GM12878 (cell line): ENCODE data around the gene SLC7A10. TPM values are rescaled to one million over a fixed set of nuclear protein-coding genes. Genes with fewer than 3 reads are reported as not detected.
A peak's percentile ranks its signal among the peaks of the same experiment; 100 is the strongest.

Experiments used
- ASH2L ChIP-seq: fragments of 300-600, 200-600 bp; sonication (generic); IDR thresholded peaks from 2 replicates; pipeline ENCODE4 v1.6.1; 2017; ENCODE audit warnings: low read depth, mild to moderate bottlenecking, borderline replicate concordance
- BCL11A ChIP-seq: IDR thresholded peaks from 2 replicates; pipeline ENCODE4 v1.6.1; 2011; ENCODE audit warnings: low read depth, low read length
- CREM ChIP-seq: IDR thresholded peaks from 2 replicates; pipeline ENCODE4 v1.6.1; 2014; ENCODE audit warnings: antibody characterized with exemption, low read depth
- EED ChIP-seq: sonication (generic); IDR thresholded peaks from 2 replicates; pipeline ENCODE4 v1.6.1; 2016; ENCODE audit warnings: antibody characterized with exemption, low read depth
- ETV6 ChIP-seq, 2 experiments: fragments of 450-650 bp in 1 of 2; IDR thresholded peaks in 1 of 2; conservative IDR thresholded peaks in 1 of 2; 2 replicates each; pipeline ENCODE4 v1.6.1; 2014; ENCODE audit warnings: antibody characterized with exemption in 1 of 2, borderline replicate concordance in 1 of 2, low read depth in 1 of 2, mild to moderate bottlenecking in 1 of 2, moderate library complexity in 1 of 2
- SIN3A ChIP-seq: IDR thresholded peaks from 2 replicates; pipeline ENCODE4 v1.6.1; 2012; ENCODE audit warnings: low read depth, low read length, improper control_type of control experiment
- SREBF1 ChIP-seq: IDR thresholded peaks from 2 replicates; pipeline ENCODE4 v1.6.1; 2012; ENCODE audit warnings: mild to moderate bottlenecking, low read length
- TBL1XR1 ChIP-seq: IDR thresholded peaks from 2 replicates; pipeline ENCODE4 v1.6.1; 2012; ENCODE audit warnings: low read depth, low read length, improper control_type of control experiment
- ZNF24 ChIP-seq: fragments of 450-650 bp; IDR thresholded peaks from 2 replicates; pipeline ENCODE4 v1.6.1; 2017; ENCODE audit warnings: antibody characterized with exemption, mild to moderate bottlenecking
- polyA plus RNA-seq, 11 experiments: library from polyadenylated mRNA; depleted of rRNA in 4 of 11; unstranded in 6 of 11; stranded (reverse) in 5 of 11; fragments of >200 nt; fragmentation: Nextera tagmentation in 4 of 11; fragmentation: Illumina TruSeq in 1 of 11; extraction: Ambion mirVana in 4 of 11; extraction: Trizol in 1 of 11; gene quantifications; 1 replicate in 1 of 11; 2 replicates in 10 of 11; pipeline versions ENCODE4 v1.2.1 to v1.2.3, GENCODE V29; 2011 to 2016; ENCODE audit warnings: inconsistent platforms in 2 of 11, missing spikeins in 2 of 11, low read depth in 1 of 11
- total RNA-seq, 4 experiments: library from RNA; depleted of rRNA in 3 of 4; stranded (reverse); fragments of >200 nt in 3 of 4; fragmentation: Illumina TruSeq in 1 of 4; extraction: Trizol in 1 of 4; gene quantifications; 2 replicates each; pipeline versions ENCODE4 v1.2.1 to v1.2.3, GENCODE V29; 2013 to 2021
- TF ChIP-seq, protein P1 (sequence below): IDR thresholded peaks from 2 replicates; pipeline ENCODE4 v1.6.1; 2011; ENCODE audit warnings: borderline replicate concordance, low read depth, mild to moderate bottlenecking, moderate library complexity, low read length; ENCODE audit not compliant: insufficient read depth, poor library complexity, severe bottlenecking
- TF ChIP-seq, protein P2 (sequence below): fragments of 150-350 bp; IDR thresholded peaks from 2 replicates; pipeline ENCODE4 v1.6.1; 2014; ENCODE audit warnings: mild to moderate bottlenecking, low read depth, low read length

Gene SLC7A10
- total and polyA plus RNA-seq, 10 of the 15 experiments (the other 5 are each of a cell fraction or from before 2014, with no cell fraction given) = not detected

DNA sequence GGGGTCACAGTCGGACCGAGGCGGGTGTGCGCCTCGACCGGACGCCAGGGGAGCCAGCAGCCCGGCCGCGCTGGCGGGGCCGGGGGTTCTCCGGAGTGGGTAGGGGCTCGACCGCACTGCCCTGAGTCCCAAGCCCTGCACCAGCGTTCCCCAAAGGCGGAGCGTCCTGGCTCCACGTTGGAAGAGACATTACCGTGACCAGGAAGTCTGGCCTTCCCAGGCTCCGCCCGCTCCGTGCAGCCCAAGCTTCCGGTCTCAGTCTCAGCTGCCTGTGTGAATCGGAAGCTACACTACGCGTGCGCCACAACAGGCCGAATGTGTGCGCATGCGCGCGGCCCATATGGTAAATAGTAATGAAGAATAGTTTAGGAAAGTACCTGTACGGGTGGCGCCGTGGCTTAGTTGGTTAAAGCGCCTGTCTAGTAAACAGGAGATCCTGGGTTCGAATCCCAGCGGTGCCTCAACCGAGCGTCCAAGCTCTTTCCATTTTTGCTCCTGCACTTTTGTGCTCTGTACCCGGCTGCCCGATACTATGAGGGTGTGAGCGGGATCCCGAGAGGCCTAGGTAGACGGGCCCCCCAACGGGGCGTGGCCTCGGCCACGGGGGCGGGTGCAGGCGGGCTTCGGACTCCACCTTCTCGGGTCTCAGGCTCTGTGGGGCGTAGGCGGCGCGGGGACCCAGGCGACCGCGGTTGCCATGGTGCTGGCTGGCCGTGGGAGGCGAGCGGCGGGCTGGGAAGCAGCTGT, 48.8 kb downstream of the SLC7A10 start (continued):
- TF ChIP-seq, protein P1, sequence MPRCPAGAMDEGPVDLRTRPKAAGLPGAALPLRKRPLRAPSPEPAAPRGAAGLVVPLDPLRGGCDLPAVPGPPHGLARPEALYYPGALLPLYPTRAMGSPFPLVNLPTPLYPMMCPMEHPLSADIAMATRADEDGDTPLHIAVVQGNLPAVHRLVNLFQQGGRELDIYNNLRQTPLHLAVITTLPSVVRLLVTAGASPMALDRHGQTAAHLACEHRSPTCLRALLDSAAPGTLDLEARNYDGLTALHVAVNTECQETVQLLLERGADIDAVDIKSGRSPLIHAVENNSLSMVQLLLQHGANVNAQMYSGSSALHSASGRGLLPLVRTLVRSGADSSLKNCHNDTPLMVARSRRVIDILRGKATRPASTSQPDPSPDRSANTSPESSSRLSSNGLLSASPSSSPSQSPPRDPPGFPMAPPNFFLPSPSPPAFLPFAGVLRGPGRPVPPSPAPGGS = no peak
- TF ChIP-seq CREM (no peak; the same call in 1 of the 2 replicates), ZNF24 (peak; percentile 100), SIN3A (0 out of 2 replicates have a peak, but pooled peaks have one; percentile 60), ETV6 (conservative IDR thresholded peaks at IDR 0.05 in 1 of 2, IDR thresholded peaks at IDR 0.05 in 1 of 2; ENCODE audit: borderline replicate concordance in 1 of 2, low read depth in 1 of 2) (no peak), EED (no peak), ASH2L (peak; percentile 48; the same call in 1 of the 2 replicates), SREBF1 (peak; percentile 60; the same call in 1 of the 2 replicates), TBL1XR1 (peak; percentile 92), BCL11A (0 out of 2 replicates have a peak, but pooled peaks have one; percentile 7)
- TF ChIP-seq, protein P2, sequence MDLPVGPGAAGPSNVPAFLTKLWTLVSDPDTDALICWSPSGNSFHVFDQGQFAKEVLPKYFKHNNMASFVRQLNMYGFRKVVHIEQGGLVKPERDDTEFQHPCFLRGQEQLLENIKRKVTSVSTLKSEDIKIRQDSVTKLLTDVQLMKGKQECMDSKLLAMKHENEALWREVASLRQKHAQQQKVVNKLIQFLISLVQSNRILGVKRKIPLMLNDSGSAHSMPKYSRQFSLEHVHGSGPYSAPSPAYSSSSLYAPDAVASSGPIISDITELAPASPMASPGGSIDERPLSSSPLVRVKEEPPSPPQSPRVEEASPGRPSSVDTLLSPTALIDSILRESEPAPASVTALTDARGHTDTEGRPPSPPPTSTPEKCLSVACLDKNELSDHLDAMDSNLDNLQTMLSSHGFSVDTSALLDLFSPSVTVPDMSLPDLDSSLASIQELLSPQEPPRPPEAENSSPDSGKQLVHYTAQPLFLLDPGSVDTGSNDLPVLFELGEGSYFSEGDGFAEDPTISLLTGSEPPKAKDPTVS = peak; percentile 79; the same call in 1 of the 2 replicates
